ENCODE data around the gene RERE. TPM values are rescaled to one million over a fixed set of nuclear protein-coding genes. Genes with fewer than 3 reads are reported as not detected.

The RERE gene
- total RNA-seq, 1 donor from 2014 or later = 124 TPM

DNA sequence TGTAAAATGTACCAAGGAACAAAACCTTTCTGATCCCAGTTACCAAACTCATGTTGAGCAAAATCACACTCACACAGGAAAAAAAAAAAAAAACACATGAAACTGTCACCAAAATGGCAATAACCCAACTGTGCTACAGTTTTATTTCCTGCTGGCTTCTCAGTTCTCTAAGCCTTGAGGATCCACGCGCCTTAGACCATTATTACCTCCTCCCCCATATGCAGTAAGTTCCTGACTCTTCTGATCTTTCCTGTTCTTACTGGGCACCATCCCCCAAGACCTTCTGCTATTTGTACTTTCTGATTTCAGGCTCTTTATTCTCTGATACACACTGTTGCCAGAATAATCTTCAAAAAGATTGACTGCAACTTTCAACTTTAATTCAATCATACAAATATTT lies 419.9 kb downstream of the RERE start:
- Histone ChIP-seq H3K27me3 (ENCODE audit: insufficient read depth, low read length) (no peaks in the 10 kb centered on the region), H3K27ac (ENCODE audit: low read depth, low read length) (peak overlapping the region; percentile 98), H3K36me3 (ENCODE audit: insufficient read depth, low read length) (peaks cover 5% of the 10 kb centered on the region), H3K9me3 (ENCODE audit: insufficient read depth, low read depth, low read length) (no peaks in the 10 kb centered on the region), H3K9ac (ENCODE audit: low read length) (peak overlapping the region; percentile 84), H4K20me1 (ENCODE audit: insufficient read depth, low read length) (peaks cover 2% of the 10 kb centered on the region), H3K79me2 (ENCODE audit: insufficient read depth, low read length) (peaks cover 59% of the 10 kb centered on the region), H3K4me2 (ENCODE audit: low read length) (peak overlapping the region; percentile 80), H3K4me3 (ENCODE audit: insufficient read depth, low read depth, low read length) (peak overlapping the region; percentile 25), H3K4me1 (ENCODE audit: insufficient read depth, low read length) (peaks cover 43% of the 10 kb centered on the region), H2AFZ (ENCODE audit: low read depth, low read length) (no peak overlapping the region)
- TF ChIP-seq, protein P1, sequence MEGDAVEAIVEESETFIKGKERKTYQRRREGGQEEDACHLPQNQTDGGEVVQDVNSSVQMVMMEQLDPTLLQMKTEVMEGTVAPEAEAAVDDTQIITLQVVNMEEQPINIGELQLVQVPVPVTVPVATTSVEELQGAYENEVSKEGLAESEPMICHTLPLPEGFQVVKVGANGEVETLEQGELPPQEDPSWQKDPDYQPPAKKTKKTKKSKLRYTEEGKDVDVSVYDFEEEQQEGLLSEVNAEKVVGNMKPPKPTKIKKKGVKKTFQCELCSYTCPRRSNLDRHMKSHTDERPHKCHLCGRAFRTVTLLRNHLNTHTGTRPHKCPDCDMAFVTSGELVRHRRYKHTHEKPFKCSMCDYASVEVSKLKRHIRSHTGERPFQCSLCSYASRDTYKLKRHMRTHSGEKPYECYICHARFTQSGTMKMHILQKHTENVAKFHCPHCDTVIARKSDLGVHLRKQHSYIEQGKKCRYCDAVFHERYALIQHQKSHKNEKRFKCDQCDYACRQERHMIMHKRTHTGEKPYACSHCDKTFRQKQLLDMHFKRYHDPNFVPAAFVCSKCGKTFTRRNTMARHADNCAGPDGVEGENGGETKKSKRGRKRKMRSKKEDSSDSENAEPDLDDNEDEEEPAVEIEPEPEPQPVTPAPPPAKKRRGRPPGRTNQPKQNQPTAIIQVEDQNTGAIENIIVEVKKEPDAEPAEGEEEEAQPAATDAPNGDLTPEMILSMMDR (IDR thresholded peaks at IDR 0.05; ENCODE audit: insufficient read depth, low read depth, low read length) = no peak
- no peak for TF ChIP-seq EZH2 (IDR thresholded peaks at IDR 0.05; ENCODE audit: insufficient read depth, low read length)
- FAIRE-seq (no peak), DNase-seq (ENCODE audit: low read depth) (no peak)
- Mint-ChIP-seq H3K4me1 (ENCODE audit: low read depth, unreplicated experiment) (peaks cover 49% of the 10 kb centered on the region), H3K9me3 (ENCODE audit: unreplicated experiment) (no peaks in the 10 kb centered on the region), H3K36me3 (ENCODE audit: low read depth, unreplicated experiment) (peaks cover 11% of the 10 kb centered on the region), H3K4me3 (ENCODE audit: unreplicated experiment) (peak overlapping the region; percentile 23), H3K27me3 (ENCODE audit: low read depth, unreplicated experiment) (no peaks in the 10 kb centered on the region), H3K27ac (ENCODE audit: unreplicated experiment) (peak overlapping the region; percentile 91)

DNA sequence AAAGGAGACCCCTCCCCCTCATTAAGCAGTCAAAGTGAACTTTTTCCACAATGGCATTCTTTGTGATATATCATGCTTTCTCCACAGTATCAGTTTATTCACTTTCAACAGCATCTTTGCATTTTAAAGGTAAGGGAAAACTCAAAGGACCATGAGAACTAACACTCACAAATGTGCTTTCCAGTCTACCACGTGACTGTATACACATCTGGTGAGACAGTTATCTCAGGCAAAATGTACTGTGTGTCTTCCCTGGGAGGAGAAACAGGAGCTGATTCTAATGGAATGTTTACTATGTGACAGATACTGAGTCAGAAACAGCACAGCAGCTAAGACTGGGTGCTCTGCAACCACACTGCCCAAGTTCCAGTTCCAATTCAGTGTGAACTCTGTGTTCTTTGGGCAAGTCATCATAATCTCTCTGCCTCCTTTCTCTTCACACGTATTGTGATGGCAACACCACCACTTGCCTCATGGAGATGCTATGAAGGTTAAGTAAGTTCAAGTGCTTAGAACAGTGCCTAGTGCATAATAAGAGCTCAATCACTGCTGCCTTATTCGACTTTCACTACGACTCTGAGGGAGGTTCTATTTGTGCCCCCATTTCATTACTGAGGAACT lies 420.5 kb downstream of the RERE start:
- H3K9ac ChIP-seq (ENCODE audit: low read length) = peak overlapping the region; percentile 84
- FAIRE-seq (peak; percentile 87), DNase-seq (ENCODE audit: low read depth) (peak; percentile 100)
- H3K4me2 ChIP-seq (ENCODE audit: low read length) = peak overlapping the region; percentile 80
- peaks cover 58% of the 10 kb centered on the region for H3K79me2 ChIP-seq (ENCODE audit: insufficient read depth, low read length)
- no peaks in the 10 kb centered on the region for H3K9me3 ChIP-seq (ENCODE audit: insufficient read depth, low read depth, low read length)
- Mint-ChIP-seq H3K27me3 (ENCODE audit: low read depth, unreplicated experiment) (no peaks in the 10 kb centered on the region), H3K36me3 (ENCODE audit: low read depth, unreplicated experiment) (peaks cover 9% of the 10 kb centered on the region), H3K27ac (ENCODE audit: unreplicated experiment) (peak overlapping the region; percentile 91), H3K4me1 (ENCODE audit: low read depth, unreplicated experiment) (peaks cover 52% of the 10 kb centered on the region), H3K9me3 (ENCODE audit: unreplicated experiment) (no peaks in the 10 kb centered on the region), H3K4me3 (ENCODE audit: unreplicated experiment) (peak overlapping the region; percentile 0)
- H3K27ac ChIP-seq (ENCODE audit: low read depth, low read length) = peak overlapping the region; percentile 98
- no peak overlapping the region for H2AFZ ChIP-seq (ENCODE audit: low read depth, low read length)
- TF ChIP-seq, protein P1 (IDR thresholded peaks at IDR 0.05; ENCODE audit: insufficient read depth, low read depth, low read length) = no peak
- TF ChIP-seq EZH2 (IDR thresholded peaks at IDR 0.05; ENCODE audit: insufficient read depth, low read length) = no peak
- peaks cover 4% of the 10 kb centered on the region for H4K20me1 ChIP-seq (ENCODE audit: insufficient read depth, low read length)
- H3K4me3 ChIP-seq (ENCODE audit: insufficient read depth, low read depth, low read length) = peak overlapping the region; percentile 25
- peaks cover 43% of the 10 kb centered on the region for H3K4me1 ChIP-seq (ENCODE audit: insufficient read depth, low read length)
- no peaks in the 10 kb centered on the region for H3K27me3 ChIP-seq (ENCODE audit: insufficient read depth, low read length)
- peaks cover 5% of the 10 kb centered on the region for H3K36me3 ChIP-seq (ENCODE audit: insufficient read depth, low read length)
